Measurements from ENCODE around the gene TMED5. TPM values are rescaled to one million over a fixed set of nuclear protein-coding genes. Genes with fewer than 3 reads are reported as not detected.
"Not testable (repeated sequence)": the region's sequence is repeated elsewhere in the genome, so short reads cannot be mapped to it uniquely, and the experiment has no call there.

TMED5 gene
- polyA plus RNA-seq (ENCODE audit: insufficient read length in 4 of 4) = 100 to 1,000 TPM in 1 of 4 donors, 10 to 100 TPM in 3; 86.3 to 124 (median 95.6) TPM

DNA sequence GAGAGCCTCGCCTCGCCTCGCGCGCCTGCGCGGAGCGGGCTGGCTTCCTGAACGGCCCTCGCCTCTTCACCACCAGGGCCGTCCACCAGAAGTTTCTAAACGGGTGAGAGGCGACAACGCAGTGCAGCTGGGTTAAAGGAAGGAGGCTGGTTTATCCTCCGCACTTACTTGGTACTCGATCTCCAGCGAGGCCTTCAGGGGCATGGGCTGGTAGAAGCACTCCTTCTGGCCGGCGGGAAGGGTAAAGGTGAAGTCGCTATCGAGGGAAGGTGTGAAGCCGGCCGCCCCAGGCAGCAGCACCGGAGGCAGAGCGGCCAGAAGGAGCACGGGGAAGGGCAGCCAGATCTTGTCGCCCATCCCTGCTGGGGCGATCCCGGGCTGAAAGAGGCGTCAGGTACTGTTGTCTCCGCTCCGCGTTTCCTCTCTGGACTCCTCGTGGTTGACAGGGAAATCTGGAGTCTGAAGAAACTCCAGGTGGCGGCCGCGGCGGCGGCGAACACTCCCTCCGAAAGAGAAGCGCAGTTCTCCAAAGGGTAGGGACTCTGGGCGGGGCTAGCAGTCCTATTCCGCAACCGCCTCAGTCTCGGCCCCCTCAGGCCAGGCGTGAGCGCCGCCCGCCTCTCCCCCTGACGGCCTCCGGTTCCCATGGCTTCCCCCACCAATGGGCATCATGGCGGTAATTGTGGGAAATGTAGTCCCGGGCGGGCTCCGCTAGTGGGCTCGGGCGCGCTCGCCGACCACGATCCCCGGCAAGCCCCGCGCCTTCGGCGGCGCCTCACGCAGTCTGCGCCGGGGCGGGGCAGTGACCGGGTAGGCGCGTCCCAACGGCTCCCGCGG, at the start of gene TMED5:
TSS of gene TMED5 (minus strand) at position 528 of the 837 bp plus-strand sequence. CDS start at position 357, 171 bp downstream.
- peak; percentile 88 to 97 (median 96) for DNase-seq (ENCODE audit: low read depth in 4 of 4, low spot score in 3 of 4)

DNA sequence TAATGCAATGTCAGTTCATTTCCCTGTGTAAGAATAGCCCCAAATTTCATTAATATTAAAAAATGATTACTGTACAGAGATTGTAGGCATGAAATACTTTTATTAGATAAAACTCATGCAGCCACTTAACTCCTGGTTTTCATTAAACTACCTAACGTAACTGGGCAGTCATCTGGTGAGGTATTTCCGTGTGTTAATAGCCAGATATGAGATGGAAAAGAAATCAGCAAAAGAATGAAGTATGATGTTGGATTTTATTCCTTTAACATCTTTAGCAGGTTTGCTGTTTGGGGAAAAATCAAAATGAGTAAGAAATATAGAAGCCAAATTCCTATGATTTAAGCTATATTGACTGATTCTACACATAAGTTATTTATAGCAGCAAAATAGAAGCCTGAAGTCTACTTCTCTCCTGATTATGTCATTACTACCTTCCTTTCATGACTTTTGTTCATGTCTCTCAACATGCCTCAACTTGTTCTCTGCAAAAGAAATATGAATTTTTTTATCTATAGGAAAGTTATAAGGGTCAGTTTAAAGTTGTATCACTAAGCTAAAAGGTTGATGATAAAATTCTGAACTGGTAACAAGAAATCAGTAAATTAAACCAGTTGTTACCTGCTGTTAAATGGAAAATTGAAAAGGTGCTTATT, 42.9 kb upstream of the TMED5 start:
- DNase-seq (ENCODE audit: low read depth in 4 of 4, low spot score in 3 of 4) = no peak

DNA sequence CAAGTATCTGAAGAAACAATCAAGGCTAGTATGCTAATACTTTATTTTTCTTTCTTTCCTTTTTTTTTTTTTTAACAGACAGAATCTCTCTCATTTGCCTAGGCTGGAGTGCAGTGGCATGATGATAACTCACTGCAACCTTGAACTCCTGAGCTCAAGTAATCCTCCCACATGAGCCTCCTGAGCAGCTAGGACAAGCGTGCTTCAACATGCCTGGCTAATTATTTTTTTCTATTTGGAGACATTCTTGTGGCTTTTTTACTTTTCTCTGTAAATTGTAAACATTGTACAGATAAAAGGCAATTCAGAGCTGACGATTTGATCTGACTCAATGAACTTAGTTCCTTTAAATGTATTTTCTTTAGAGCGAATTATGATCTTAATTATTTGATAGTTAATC, 41.7 kb upstream of the TMED5 start:
- DNase-seq (ENCODE audit: low read depth in 4 of 4, low spot score in 3 of 4) = no peak

DNA sequence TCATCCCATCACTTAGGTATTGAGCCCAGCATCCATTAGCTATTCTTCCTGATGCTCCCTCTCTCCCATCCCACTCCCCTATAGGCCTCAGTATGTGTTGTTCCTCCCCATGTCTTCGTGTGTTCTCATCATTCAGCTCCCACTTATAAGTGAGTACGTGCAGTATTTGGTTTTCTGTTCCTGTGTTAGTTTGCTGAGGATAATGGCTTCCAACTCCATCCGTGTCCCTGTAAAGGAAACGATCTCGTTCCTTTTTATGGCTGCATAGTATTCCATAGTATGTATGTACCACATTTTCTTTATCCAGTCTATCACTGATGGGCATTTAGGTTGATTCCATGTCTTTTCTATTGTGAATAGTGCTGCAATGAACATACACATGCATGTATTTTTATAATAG, 40.5 kb upstream of the TMED5 start:
- DNase-seq (ENCODE audit: low read depth in 4 of 4, low spot score in 3 of 4) = not testable (repeated sequence)

DNA sequence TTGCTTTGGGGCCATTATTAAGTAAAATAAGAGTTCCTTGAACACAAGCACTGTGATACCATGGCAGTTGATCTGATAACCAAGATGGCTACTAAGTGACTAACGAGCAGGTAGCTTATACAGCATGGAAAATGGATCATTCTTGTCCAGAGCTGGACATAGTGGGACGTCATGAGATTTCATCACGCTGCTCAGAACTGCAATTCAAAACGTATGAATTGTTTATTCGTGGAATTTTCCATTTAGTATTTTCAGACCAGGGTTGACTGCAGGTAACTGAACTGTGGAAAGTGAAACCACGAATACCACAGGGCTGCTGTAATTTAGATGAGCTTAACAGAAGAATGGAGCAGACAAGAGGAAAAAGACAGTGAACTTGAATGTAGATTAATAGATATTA, 39.2 kb upstream of the TMED5 start:
- no peak for DNase-seq (ENCODE audit: low read depth in 4 of 4, low spot score in 3 of 4)

DNA sequence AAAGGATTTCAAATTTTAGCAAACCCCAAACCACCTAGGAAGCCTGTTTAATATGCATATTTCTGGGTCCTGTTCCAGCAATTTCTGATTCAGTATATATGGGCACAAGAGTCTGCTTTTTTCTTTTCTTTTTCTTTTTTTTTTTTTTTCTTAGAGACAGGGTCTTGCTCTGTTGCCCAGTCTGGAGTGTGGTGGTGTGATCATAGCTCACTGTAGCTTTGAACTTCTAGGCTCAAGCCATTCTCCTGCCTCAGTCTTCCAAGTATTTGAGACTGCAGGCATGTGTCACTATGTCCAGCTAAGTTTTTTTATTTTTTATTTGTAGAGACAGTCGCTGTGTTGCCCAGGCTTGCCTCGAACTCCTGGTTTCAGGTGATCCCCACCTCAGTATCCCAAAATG, 35.1 kb upstream of the TMED5 start:
- DNase-seq (ENCODE audit: low read depth in 4 of 4, low spot score in 3 of 4) = no peak

DNA sequence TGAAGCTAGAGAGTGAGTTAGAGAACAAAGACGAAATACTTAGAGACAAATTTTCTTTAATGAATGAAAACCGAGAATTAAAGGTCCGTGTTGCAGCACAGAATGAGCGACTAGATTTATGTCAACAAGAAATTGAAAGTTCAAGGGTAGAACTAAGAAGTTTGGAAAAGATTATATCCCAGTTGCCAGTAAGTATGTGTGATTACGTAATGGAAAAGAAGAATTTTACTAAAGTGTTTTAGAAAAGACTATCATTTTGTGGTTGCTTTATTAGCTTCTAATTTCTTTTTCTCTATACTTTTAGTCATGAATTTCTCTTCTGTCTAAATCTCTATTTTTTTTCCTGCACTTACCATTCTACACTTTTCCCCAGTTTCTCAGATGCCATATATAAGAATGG, 27.0 kb upstream of the TMED5 start:
- no peak for DNase-seq (ENCODE audit: low read depth in 4 of 4, low spot score in 3 of 4)

DNA sequence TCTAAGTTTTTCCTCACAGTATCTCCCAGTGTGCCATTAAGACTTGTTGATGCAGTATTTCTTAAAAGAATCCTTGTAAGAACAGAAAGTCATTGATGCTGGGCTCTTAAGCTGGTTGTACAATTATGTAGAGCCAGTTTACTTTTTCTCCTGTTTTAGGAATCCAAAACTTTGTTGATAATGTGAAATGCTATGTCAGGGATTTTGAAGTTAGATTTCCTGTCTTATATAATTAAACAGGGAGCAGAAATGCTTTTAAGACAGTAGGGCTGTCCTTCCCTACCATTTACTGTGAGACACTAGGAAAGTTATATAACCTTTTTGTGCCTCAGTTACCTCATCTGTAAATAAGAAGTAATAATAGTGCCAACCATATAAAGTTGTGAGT, 26.3 kb upstream of the TMED5 start:
- DNase-seq (ENCODE audit: low read depth in 4 of 4, low spot score in 3 of 4) = no peak

DNA sequence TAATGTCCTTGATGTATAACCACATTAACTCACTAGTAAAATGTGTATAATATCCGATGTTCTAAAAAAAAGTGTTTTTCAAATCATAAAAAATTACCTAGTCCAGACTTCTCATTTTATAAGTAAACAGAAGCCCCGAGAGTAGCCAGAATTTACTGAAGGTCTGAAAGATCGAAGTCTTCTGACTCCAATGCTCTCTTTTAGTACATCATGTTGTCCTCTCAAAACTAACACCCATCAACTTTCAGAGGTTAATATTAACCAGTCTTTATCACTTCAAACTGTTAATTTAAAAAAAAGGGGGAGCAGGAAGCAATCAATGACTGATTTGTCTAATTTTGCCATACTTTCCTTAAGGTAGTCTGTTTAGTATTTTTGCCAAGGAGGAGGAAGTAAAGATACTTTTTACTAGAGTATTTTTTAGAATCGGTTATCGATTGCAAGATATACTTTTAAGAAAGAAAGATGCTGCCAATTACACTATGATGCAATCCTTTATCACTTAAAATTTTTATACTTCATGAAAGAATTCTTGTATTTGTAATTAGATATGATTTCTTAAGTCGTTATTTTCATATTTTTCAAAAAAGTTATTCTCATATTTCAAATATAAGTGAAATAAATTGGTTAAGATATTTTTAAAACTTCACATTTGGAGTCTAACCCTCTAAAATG, 25.8 kb upstream of the TMED5 start:
- DNase-seq (ENCODE audit: low read depth in 4 of 4, low spot score in 3 of 4) = no peak

DNA sequence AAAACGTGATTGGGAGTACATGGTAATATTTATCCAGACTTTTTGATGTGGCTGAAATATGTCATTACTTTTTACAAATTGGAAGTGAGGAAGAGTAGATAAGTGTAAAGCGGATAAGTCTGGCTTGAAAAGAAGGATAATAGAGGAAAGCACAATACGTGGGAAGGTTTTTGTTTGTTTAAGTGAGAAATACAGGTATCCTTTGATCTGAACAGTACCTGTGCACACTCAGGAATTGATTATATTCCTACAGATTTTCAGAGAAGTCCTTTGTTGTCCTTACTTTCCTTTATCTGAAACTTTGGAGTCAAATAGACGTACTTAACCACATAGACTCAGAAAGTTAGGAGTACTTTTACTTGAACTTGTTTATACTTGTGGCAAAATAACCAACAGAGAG, 20.5 kb upstream of the TMED5 start:
- no peak for DNase-seq (ENCODE audit: low read depth in 4 of 4, low spot score in 3 of 4)

DNA sequence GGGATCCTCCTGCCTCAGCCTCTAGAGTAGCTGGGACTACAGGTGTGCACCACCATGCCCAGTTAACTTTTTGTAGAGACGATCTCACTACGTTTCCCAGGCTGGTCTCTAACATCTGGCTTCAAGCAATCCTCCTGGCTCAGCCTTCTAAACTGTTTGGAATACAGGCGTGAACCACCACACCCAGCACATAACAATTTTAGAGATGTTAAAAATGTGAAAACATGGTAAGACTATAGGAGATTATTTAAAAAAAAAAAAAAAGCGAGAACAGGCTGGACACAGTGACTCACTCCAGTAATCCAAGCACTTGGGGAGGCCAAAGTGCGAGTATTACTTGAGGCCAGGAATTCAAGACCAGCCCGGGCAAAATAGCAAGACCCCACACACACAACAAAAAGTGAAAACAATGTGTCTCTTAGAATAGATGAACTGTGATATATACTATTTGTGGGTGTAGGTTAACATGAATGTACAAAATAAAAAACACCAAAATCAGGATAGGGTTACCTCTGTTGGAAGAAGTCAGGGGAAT, 19.9 kb upstream of the TMED5 start:
- DNase-seq (ENCODE audit: low read depth in 4 of 4, low spot score in 3 of 4) = no peak

DNA sequence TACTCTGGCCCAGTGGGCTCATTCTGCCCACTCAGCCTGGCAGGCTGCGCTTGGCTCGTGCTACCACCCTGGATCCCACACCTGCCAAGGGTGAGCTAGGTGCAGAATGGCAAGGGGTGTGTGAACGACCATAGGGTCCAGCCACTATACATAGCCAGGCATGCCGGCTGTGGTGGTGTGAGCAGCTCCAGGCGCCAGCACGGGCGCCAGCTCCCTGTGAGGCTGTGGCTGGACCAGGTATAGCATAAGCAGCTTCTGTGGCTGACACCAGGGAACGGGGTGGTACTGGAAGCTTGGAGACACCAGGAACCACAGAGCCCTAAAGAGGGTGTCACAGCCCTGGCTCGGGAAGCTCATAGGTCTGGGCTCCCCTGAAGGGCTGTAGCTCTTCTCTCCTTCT, 18.9 kb upstream of the TMED5 start:
- no peak for DNase-seq (ENCODE audit: low read depth in 4 of 4, low spot score in 3 of 4)

DNA sequence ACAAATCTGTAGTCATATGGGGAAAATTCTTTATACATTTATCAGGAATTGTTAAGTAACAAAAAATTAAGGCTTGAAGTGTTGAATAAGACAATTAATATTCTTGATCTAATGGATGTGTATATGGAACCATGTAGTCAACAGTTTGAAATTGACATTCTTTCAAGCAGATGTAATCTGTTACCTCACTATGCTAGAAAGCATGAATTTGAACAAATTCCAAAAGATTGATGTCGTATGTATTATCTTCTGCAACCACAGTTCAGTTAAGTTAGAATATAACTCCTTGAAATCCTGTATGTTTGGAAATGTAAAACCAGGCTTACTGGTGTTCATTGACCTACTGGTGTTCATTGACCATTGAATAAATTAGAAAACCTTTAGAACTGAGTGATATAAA, 16.4 kb upstream of the TMED5 start:
- DNase-seq (ENCODE audit: low read depth in 4 of 4, low spot score in 3 of 4) = no peak

DNA sequence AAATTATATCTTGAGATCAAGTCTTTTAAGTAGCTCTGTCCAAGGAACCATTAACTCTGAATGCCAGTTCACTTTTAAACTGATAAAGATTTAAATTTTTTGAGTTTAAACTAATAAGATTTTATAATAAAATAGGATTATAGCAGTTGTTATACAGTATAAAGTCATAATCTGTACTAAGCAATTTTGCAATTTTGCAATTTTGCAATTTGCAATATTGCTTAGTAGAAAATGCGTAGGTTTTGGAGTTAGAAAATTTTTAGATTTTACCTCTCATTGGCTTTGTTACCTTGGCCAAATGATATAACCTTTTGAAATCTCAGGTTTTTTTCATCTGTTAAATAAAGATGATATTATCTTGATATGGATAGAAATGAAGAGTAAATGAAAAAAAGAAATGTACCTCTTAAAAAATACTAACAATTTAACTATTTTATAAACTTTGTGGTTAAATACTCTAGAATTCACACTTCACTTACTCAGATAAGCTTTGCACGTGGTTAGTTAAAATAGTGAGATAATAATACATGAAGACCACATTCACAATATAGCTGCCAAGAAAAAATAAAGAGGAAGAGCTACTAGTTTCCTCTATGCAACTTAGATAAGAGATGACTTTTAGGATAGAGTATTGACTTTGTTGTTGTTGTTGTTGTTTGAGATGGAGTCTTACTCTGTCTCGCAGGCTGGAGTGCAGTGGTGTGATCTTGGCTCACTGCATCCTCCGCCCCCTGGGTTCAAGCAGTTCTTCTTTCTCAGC, 14.2 kb upstream of the TMED5 start:
- no peak for DNase-seq (ENCODE audit: low read depth in 4 of 4, low spot score in 3 of 4)

DNA sequence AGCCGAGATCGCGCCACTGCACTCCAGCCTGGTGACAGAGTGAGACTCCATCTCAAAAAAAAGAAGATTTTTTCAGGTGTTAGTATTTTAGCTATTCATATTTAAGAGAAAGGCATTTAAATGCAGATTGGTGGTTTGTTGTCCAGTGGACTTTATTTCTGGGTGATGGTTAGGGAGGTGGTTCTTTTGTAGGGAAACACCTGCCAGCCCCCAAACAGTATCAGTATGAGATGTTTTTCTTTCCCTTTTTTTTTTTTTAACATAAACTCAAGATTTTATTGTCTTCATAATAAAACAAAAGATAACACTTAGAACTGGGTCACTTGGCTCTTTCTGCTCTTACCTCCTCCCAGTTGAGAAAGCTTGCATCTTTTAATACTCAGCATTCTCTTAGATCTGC, 10.2 kb upstream of the TMED5 start:
- DNase-seq (ENCODE audit: low read depth in 4 of 4, low spot score in 3 of 4) = no peak

DNA sequence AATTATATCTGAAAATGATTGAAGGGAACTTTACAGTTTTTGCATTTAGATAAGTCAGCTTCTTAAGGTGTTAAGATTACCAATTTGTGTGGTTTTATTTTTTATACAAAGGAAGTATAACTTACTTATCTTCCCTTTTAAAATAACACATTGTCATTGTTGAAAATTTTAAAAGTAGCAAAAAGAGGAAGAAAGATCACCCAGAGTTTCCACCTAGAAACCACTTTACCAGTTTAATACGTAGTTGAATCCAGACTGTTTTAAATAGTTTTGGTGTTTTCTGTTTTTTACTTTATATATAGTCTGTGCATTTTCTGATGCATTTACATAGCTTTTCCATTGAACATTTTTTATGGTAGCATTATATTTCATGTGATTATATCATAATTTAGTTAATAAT, 6.5 kb upstream of the TMED5 start:
- DNase-seq (ENCODE audit: low read depth in 4 of 4, low spot score in 3 of 4) = no peak

DNA sequence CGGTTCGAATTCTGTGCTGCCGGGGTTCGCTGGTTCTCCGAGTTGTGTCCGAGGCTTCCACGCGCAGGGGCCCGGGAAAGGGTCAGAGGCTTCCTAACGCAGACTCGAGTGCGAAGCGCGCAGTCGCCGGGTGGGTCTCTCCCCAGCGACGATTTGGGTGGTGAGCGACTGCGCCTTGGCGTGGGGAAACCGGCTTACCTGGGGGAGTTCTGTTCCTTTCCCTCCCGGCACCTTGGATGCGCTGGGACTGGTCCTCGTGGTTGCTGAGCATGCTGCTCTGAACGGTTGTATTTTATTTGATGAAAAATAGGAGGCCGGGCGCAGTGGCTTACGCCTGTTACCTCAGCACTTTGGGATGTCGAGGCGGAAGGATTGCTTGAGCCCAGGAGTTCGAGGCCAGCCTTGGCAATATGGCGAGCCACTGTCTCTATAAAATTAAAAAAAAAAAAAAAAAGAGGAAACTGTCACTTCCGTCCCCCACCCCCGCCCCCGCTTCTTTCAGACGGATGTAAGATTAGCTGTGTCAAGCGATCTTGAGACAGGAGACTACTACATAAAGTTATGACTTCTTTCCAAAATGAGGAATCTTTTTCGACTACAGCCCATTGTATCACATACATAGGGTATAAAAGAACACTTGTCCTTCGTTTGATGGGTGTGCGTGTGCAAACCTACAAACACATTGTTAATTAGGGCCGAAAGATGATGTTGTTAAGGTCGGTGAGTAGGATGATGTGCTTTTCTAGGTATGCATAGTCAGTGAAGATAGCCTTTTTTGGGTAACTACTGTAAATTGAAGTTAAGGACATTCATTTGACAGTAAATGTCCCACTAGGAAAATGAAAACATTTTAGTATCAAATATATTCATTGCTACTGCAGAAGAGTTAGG, 755 bp upstream of the TMED5 start, which contains the start of gene CCDC18:
TSS of gene CCDC18 (plus strand) at position 2 of the 891 bp plus-strand sequence. CDS start 2,638 bp downstream, outside the sequence.
- DNase-seq (ENCODE audit: low read depth in 4 of 4, low spot score in 3 of 4) = peak in 1 of 4 donors; percentile 32

DNA sequence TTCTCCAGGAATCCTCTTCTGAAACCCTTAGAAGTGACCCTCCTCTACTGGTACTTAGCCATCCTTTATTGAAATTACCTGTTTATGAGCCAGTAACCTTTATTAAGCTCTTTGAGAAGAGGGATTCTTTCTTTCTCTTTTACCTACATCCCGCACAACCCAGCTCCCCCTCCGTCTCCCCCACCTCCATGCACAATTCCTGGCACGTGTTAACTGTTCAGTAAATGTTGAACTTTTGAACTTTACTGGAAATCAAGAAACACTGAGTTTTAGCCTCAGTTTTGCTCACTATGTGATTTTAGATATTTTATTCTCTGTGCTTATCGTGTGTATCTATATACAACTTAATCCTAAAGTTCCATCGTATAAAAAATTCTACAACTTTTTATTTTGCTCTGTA, 1.8 kb downstream of the TMED5 start:
- DNase-seq (ENCODE audit: low read depth in 4 of 4, low spot score in 3 of 4) = peak in 1 of 4 donors; percentile 13

DNA sequence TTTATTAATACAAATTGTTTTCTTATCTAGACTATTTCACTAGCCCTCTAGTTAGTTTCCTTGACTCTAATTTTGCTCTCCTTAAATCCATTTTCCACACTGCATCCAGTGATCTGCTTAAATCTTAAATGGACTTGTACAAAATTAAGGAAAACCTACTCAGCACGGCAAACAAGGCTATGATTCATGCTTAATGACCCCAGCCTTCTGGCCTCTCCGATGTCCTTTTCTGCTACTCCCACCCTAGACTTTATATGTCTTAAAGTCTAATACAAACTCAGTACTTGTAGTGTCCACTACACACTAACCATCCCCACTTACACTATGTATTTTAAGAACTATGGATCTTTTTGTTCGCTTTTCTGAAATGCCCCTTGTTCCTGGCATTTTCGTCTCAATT, 2.2 kb downstream of the TMED5 start:
- DNase-seq (ENCODE audit: low read depth in 4 of 4, low spot score in 3 of 4) = peak in 1 of 4 donors; percentile 10
